ENCODE results near the gene CACNB4. TPM values are rescaled to one million over a fixed set of nuclear protein-coding genes. Genes with fewer than 3 reads are reported as not detected.
A peak's percentile ranks its signal among the peaks of the same experiment; 100 is the strongest.

Gene CACNB4
- total and polyA plus RNA-seq, 9 of the 15 experiments (the other 6 are each of a cell fraction or from before 2014, with no cell fraction given), result 0.01 to 0.20 (median 0.04) TPM; not detected in 1

GRCh38 chr2:152042636-152043615 lies 55.9 kb downstream of the CACNB4 start (continued):
- TF ChIP-seq L3MBTL2 (IDR thresholded peaks at IDR 0.05) (no peak), ZNF318 (IDR thresholded peaks at IDR 0.05; ENCODE audit: borderline replicate concordance in 1 of 2, low read depth in 1 of 2) (no peak), HNRNPH1 (optimal IDR thresholded peaks at IDR 0.05; ENCODE audit: low read depth, low read length) (no peak), KDM5B (IDR thresholded peaks at IDR 0.05; ENCODE audit: insufficient replicate concordance, low read depth, low read length) (no peak), THAP12 (CRISPR knock-in tag; IDR thresholded peaks at IDR 0.05) (no peak), RBM17 (IDR thresholded peaks at IDR 0.05; ENCODE audit: borderline replicate concordance, low read depth, low read length) (no peak), TBL1XR1 (IDR thresholded peaks at IDR 0.05; ENCODE audit: low read length in 2 of 2) (no peak), ZNF717 (CRISPR knock-in tag; IDR thresholded peaks at IDR 0.05) (no peak), CTCFL (IDR thresholded peaks at IDR 0.05; ENCODE audit: borderline replicate concordance, insufficient read depth, low read depth, low read length, poor library complexity, severe bottlenecking) (no peak), ZNF561 (CRISPR knock-in tag; conservative IDR thresholded peaks at IDR 0.05) (0 out of 2 replicates have a peak, but pooled peaks have one; percentile 19), ETV6 (IDR thresholded peaks at IDR 0.05; ENCODE audit: borderline replicate concordance in 1 of 2, low read depth in 2 of 2, low read length in 1 of 2) (no peak), ETV6 (CRISPR knock-in tag; IDR thresholded peaks at IDR 0.05; ENCODE audit: borderline replicate concordance) (no peak), CBX1 (IDR thresholded peaks at IDR 0.05; ENCODE audit: low read depth) (no peak)

Data from K562 (cell line).